ENCODE measurements around the gene RASL10B. TPM values are rescaled to one million over a fixed set of nuclear protein-coding genes. Genes with fewer than 3 reads are reported as not detected.

RASL10B gene
- total RNA-seq, 1 donor from 2014 or later: 2.3 TPM

- ATAC-seq (no peak), DNase-seq (ENCODE audit: low spot score) (no peak)
Observed at GRCh38 chr17:35763767-35764122, 32.3 kb downstream of the RASL10B start.

- peak; percentile 97 for ATAC-seq
Observed at GRCh38 chr17:35764123-35764991, 32.9 kb downstream of the RASL10B start.

GRCh38 chr17:35765086-35765710 lies 33.8 kb downstream of the RASL10B start:
- DNase-seq (ENCODE audit: low spot score) (no peak), ATAC-seq (no peak)

More at GRCh38 chr17:35764123-35764991, 32.9 kb downstream of the RASL10B start:
- peak; percentile 90 for DNase-seq (ENCODE audit: low spot score)

GRCh38 chr17:35765756-35766488 lies 34.5 kb downstream of the RASL10B start:
- no peak for DNase-seq (ENCODE audit: low spot score)
- ATAC-seq: no peak

GRCh38 chr17:35766489-35766877 lies 35.0 kb downstream of the RASL10B start:
- DNase-seq (ENCODE audit: low spot score) (no peak), ATAC-seq (no peak)

- DNase-seq (ENCODE audit: low spot score) (no peak), ATAC-seq (peak; percentile 60)
Observed at GRCh38 chr17:35766903-35767510, 35.6 kb downstream of the RASL10B start.

GRCh38 chr17:35768797-35769196 lies 37.4 kb downstream of the RASL10B start:
- DNase-seq (ENCODE audit: low spot score) (no peak), ATAC-seq (no peak)

GRCh38 chr17:35769895-35770486 lies 38.6 kb downstream of the RASL10B start:
- DNase-seq (ENCODE audit: low spot score) (no peak), ATAC-seq (no peak)

GRCh38 chr17:35773129-35773528 lies 41.7 kb downstream of the RASL10B start:
- DNase-seq (ENCODE audit: low spot score) (no peak), ATAC-seq (no peak)

GRCh38 chr17:35773679-35774425 lies 42.4 kb downstream of the RASL10B start:
- no peak for ATAC-seq

GRCh38 chr17:35774499-35774898 lies 43.1 kb downstream of the RASL10B start:
- peak; percentile 41 for ATAC-seq
- no peak for DNase-seq (ENCODE audit: low spot score)

More at GRCh38 chr17:35773679-35774425, 42.4 kb downstream of the RASL10B start:
- DNase-seq (ENCODE audit: low spot score): no peak

GRCh38 chr17:35775039-35775438 lies 43.6 kb downstream of the RASL10B start:
- ATAC-seq: no peak

GRCh38 chr17:35775583-35775982 lies 44.1 kb downstream of the RASL10B start:
- ATAC-seq: no peak
- no peak for DNase-seq (ENCODE audit: low spot score)

More at GRCh38 chr17:35775039-35775438, 43.6 kb downstream of the RASL10B start:
- DNase-seq (ENCODE audit: low spot score): no peak

- ATAC-seq (no peak), DNase-seq (ENCODE audit: low spot score) (no peak)
Observed at GRCh38 chr17:35778641-35779196, 47.3 kb downstream of the RASL10B start.

GRCh38 chr17:35780950-35781349 lies 49.5 kb downstream of the RASL10B start:
- DNase-seq (ENCODE audit: low spot score) (no peak), ATAC-seq (no peak)

GRCh38 chr17:35784895-35785294 lies 53.5 kb downstream of the RASL10B start:
- DNase-seq (ENCODE audit: low spot score) (no peak), ATAC-seq (no peak)

GRCh38 chr17:35786941-35787432 lies 55.5 kb downstream of the RASL10B start:
- ATAC-seq (no peak), DNase-seq (ENCODE audit: low spot score) (no peak)

- no peak for ATAC-seq
- DNase-seq (ENCODE audit: low spot score): no peak
Observed at GRCh38 chr17:35788477-35789368, 57.3 kb downstream of the RASL10B start.
